ENCODE results near the gene TSHZ1.

- TF ChIP-seq EZH2 (IDR thresholded peaks at IDR 0.05; ENCODE audit: low read length, unreplicated experiment) (no peak), CTCF (conservative IDR thresholded peaks at IDR 0.05; ENCODE audit: low read depth, low read length) (no peak)
These were observed 64.6 kb downstream of the TSHZ1 start for GRCh38 chr18:75275226-75275625.

All from PC-3 (cell line).